Measurements from ENCODE around the gene COLEC12.
"Not testable (repeated sequence)": the region's sequence is repeated elsewhere in the genome, so short reads cannot be mapped to it uniquely, and the experiment has no call there.

The COLEC12 gene

GRCh38 chr18:326846-327245 is 173.7 kb downstream of the COLEC12 start:
- DNase-seq (ENCODE audit: low read depth), result no peak

GRCh38 chr18:323253-323622 is 177.3 kb downstream of the COLEC12 start:
- DNase-seq (ENCODE audit: low read depth), result no peak

GRCh38 chr18:321865-322467 is 178.5 kb downstream of the COLEC12 start:
- no peak for DNase-seq (ENCODE audit: low read depth)

GRCh38 chr18:320155-320554 is 180.3 kb downstream of the COLEC12 start:
- DNase-seq (ENCODE audit: low read depth), result no peak

- DNase-seq (ENCODE audit: low read depth), result no peak
Observed at GRCh38 chr18:319720-320119, 180.8 kb downstream of the COLEC12 start.

DNA sequence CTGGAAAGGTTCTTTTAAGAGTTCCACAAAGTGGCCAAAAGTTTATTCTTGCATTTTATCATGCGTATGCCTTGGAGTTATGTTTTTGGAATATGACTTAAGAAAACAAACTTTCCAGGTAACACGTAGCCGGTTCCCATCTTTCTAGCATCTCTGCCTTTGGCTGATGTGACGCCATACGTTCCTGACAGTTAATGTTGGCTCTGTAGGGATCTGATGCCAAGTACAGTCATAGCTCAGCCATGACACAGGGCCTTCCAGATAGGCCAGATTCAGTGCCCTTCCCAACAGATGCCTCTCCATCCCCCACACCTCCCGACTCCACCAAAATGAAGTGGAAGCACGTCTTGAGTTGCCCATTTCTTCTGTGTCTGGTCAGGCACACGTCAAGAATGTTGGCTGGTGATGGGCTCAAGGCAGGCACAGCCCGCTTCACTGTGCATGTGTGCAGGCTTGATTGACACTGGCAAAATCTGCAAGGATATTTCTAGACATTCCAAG is 181.7 kb downstream of the COLEC12 start:
- DNase-seq (ENCODE audit: low read depth), result no peak

DNA sequence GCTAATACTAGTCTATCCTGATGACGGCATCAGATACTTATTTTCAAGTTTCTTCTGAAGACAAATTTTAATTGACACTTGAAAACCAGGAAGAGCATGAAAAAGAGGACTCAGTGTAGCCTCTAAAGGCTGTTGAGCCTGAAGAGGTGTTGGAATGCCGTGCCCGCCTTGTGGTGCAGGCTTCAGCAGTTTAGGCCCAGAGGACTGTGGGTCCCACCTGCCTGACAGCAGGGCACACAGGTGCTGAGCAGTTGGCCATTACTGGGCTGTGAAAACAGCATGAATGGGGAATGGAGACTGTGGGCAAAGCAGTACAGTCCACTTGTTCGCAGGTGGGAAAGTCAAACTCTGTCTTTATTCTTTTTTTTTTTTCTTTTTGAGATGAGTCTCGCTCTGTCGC is 182.9 kb downstream of the COLEC12 start:
- DNase-seq (ENCODE audit: low read depth), result no peak

- no peak for DNase-seq (ENCODE audit: low read depth)
Observed at GRCh38 chr18:316393-316792, 184.1 kb downstream of the COLEC12 start.

DNA sequence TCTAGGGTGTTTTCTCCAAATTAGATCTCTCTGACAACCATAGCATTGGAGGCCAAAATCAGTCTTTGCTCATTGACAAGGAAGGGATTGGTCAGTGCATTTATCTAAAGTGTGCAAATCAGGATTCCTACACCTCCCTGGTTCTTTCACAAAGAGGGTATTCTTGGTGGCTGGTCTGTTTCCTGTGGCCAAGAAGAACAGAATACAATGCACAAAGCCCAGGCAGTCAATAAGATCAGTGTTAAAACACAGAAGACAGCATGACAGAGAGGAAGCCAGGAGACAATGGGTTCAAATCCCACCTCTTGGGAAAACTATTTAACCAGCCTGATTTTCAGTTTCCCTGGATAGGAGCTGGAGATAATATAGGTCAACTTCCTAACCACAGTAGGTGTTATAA is 186.6 kb downstream of the COLEC12 start:
- DNase-seq (ENCODE audit: low read depth), result no peak

GRCh38 chr18:312415-312814 is 188.1 kb downstream of the COLEC12 start:
- DNase-seq (ENCODE audit: low read depth), result no peak

- DNase-seq (ENCODE audit: low read depth), result no peak
Observed at GRCh38 chr18:310042-310441, 190.5 kb downstream of the COLEC12 start.

GRCh38 chr18:308086-308485 is 192.4 kb downstream of the COLEC12 start:
- DNase-seq (ENCODE audit: low read depth), result not testable (repeated sequence)

DNA sequence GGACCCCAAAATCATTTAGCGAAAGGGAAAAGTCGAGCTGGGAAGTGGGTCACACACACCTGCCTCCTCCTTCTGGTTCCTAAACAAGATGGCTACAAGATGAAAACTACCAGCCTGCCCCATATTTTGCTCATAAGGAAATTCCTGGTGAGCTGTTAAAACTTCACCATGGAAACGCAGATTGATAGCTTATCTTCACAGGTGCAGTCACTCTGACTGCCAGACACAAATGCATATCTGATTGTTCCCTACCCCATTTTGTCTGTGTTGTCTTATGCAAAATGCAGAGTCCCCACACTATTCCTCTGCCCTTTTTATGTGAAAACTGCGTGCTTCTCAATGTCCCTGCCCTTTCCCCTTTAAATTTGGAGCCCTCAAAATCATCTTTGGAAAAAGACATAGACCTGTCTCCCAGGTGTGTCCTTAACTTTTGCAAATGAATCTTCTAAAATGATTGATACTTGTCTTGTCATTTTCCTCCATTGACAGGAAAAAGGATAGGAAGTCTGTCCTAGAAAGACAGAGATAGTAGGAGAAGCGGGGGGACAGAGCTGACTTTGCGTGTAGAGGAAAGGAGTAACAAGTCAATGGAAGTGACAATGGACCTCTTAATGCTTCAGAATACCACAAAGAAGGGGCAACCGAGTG is 193.8 kb downstream of the COLEC12 start:
- no peak for DNase-seq (ENCODE audit: low read depth)

GRCh38 chr18:305003-305501 is 195.4 kb downstream of the COLEC12 start:
- DNase-seq (ENCODE audit: low read depth), result no peak

- no peak for DNase-seq (ENCODE audit: low read depth)
Observed at GRCh38 chr18:303607-304006, 196.9 kb downstream of the COLEC12 start.

- no peak for DNase-seq (ENCODE audit: low read depth)
Observed at GRCh38 chr18:303011-303410, 197.5 kb downstream of the COLEC12 start.

DNA sequence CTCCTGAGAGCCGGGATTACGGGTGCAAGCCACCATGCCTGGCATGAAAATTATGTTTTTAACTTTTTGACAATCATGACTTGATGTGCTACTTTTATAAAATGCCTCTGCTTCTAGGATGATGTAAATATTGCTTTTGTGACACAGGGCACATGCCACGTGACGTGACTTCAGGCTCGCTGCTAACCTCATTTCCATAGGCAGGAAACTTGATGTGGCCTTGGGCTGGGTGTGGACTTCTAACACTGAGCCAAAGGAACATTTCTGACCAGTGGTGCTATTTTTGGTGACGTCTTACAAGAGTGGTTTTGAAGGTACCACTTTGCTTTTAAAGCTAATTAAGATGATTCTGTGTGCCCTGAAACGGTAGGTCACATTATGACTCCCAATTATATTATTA is 198.4 kb downstream of the COLEC12 start:
- DNase-seq (ENCODE audit: low read depth), result no peak

GRCh38 chr18:297936-298335 is 202.6 kb downstream of the COLEC12 start:
- no peak for DNase-seq (ENCODE audit: low read depth)

DNA sequence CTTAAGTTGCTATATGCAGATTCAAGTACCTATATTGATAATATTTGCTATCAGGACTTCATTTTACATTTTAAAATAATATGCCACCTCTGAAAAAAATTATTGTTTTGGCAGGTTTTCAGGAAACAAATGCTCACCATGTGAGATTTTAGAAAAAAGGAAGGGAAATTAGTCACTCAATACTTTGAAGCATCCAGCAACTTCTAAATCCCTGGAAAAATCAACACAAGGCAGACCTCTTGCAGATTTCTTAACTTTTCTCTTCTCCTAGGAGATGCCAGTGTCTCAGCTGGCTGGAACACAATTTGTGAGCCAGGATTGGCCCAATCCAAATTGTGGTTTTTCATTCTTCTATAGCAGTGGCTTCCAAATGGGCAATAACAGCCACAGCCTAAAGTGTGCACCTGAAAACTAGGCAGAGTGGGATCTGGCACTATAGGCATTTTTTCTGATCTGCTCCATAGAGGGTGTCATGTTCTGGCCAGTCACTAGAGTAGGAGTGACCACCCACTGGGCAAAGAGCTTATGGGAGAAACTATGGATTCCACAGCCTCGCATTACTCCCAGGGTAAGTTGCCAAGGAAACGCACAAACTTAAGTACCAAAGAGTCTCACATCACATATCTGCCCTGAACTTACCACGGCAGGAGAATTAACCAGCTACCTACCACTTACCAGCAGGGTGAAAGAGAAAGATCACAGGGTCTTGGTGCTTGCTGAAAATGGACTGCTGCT is 204.6 kb downstream of the COLEC12 start:
- no peak for DNase-seq (ENCODE audit: low read depth)

DNA sequence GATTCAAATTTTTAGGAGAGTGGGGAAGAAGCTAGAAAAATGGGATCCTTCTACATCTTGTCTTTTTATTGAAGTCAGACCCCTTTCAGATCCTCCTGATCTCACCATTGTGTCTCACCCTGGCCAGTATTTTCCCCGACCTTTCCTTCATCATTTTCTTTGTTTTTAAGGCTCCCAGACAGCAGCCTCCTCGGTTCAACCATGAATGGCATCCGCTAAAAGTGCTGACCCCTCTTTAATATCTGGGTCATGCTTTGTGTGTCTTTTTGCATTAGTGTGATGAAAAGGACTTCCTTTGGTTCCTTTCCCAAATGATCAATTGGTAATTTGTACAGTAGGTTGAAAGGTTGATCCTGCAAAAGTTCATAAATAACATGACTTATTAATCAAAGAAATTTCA is 205.9 kb downstream of the COLEC12 start:
- no peak for DNase-seq (ENCODE audit: low read depth)

DNA sequence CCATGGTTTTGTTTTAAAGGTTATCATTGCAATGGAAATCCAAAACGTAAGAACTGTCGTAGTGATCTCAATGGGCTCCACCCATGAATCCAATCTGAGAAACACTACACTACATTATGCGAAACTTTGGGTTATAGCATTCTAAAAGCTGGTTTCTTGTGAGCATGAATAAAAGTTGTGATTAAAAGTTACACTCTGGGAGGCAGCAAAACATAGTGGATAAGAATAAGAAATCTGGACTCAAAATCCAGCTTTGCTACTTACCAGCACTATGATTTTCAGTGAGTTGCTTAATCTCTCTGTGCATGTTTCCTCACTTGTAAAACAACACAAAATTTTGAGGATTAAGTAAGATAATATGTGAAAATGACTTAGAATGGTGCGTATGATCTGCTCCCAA is 207.0 kb downstream of the COLEC12 start:
- DNase-seq (ENCODE audit: low read depth), result no peak

DNA sequence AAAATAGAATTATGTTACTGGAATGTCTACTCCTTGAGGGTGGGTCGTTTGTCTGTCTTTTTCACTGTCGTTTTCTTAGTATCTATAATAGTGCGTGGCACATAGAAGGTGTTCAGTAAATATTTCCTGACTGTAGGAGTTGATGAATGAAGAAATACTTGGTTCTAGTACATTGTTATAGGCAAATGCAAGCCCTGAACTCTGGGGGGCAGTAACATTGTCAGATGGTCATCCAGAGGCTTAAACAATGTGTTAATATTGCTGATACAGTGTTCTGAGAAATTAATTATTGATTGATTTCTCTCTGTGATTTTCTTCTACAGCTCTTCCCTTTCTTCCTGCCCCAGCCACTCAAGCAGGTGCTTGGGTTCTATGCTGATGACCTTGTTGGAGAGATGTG is 208.2 kb downstream of the COLEC12 start:
- DNase-seq (ENCODE audit: low read depth), result no peak

- DNase-seq (ENCODE audit: low read depth), result not testable (repeated sequence)
Observed at GRCh38 chr18:289970-290369, 210.5 kb downstream of the COLEC12 start.
